ENCODE results near the gene TRIM32.

The TRIM32 gene

DNA sequence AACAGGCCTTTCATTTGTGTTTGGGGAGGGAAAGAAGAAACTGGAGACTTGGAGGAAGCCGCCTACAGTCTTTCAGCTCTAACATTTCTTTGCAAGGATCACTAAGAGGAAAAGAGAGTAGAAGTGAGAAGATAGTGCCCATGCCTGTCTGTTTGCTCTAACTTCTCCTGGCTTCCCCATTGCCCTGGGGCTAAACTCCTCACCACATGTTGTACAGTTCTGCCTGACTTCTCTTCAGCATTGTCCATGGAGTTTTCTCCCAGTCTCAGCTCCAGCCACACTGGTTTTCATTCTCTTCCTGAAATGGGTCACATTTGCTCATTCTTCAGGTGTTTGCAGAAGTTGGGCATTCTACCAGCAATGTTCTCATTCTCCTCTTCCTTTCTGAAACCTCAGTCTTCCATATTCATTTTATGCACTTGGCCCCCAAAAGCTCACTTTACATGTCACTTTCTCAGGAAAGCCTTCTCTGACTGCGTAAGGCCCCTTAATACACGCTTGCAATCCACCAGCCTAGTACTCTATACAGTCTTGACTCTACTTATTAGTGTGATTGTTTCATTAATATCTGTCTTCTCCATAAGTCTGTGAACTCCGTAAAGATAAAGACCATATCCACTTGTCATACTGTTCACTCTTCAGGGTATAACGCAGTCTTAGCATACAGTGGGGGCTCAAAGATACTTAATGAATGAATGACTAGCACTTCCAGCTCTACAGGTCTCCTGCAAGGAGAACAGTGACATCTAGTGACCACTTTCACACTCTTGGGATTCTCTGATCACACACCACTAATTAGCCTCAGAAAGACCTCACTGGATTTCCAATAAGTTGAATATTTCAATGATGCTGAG is 40.2 kb upstream of the TRIM32 start:
- no peak overlapping the region for H3K4me3 ChIP-seq (ENCODE audit: low read depth, low read length)
- TF ChIP-seq, protein P1, sequence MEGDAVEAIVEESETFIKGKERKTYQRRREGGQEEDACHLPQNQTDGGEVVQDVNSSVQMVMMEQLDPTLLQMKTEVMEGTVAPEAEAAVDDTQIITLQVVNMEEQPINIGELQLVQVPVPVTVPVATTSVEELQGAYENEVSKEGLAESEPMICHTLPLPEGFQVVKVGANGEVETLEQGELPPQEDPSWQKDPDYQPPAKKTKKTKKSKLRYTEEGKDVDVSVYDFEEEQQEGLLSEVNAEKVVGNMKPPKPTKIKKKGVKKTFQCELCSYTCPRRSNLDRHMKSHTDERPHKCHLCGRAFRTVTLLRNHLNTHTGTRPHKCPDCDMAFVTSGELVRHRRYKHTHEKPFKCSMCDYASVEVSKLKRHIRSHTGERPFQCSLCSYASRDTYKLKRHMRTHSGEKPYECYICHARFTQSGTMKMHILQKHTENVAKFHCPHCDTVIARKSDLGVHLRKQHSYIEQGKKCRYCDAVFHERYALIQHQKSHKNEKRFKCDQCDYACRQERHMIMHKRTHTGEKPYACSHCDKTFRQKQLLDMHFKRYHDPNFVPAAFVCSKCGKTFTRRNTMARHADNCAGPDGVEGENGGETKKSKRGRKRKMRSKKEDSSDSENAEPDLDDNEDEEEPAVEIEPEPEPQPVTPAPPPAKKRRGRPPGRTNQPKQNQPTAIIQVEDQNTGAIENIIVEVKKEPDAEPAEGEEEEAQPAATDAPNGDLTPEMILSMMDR (IDR thresholded peaks at IDR 0.05; ENCODE audit: low read depth, low read length, missing control alignments): peak; percentile 77
- DNase-seq (ENCODE audit: low read depth): peak; percentile 39
- in situ Hi-C loops (cut with HindIII; ENCODE audit: low sequenced_read_pairs): no loop called here

- in situ Hi-C loops (cut with HindIII; ENCODE audit: low sequenced_read_pairs): no loop called here
- TF ChIP-seq, protein P1 (IDR thresholded peaks at IDR 0.05; ENCODE audit: low read depth, low read length, missing control alignments): no peak
- no peak for DNase-seq (ENCODE audit: low read depth)
- no peak overlapping the region for H3K4me3 ChIP-seq (ENCODE audit: low read depth, low read length)
Observed at GRCh38 chr9:116647515-116647809, 39.6 kb upstream of the TRIM32 start.

GRCh38 chr9:116653348-116654058 is 33.6 kb upstream of the TRIM32 start:
- H3K4me3 ChIP-seq (ENCODE audit: low read depth, low read length): no peak overlapping the region
- DNase-seq (ENCODE audit: low read depth): no peak
- in situ Hi-C loops (cut with HindIII; ENCODE audit: low sequenced_read_pairs): loop anchor here (25.0 kb wide), 1 partner anchor 1066 kb away; no protein-coding TSS in a partner anchor
- TF ChIP-seq, protein P1 (IDR thresholded peaks at IDR 0.05; ENCODE audit: low read depth, low read length, missing control alignments): no peak

DNA sequence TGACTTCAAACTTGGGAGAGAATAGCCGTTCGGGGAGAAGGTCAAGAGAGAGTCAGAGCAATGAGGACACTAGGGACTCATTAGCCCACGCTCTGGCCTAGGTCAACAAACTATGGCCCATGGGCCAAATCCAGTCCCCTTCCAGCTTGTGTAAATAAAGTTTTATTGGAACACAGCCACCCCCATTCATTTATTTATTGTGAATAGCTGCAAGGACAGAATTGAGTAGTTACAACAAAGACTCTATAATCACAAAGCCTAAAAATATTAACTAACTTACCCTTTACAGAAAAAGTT is 33.1 kb upstream of the TRIM32 start:
- in situ Hi-C loops (cut with HindIII; ENCODE audit: low sequenced_read_pairs): loop anchor here (25.0 kb wide), 1 partner anchor 1067 kb away; no protein-coding TSS in a partner anchor

DNA sequence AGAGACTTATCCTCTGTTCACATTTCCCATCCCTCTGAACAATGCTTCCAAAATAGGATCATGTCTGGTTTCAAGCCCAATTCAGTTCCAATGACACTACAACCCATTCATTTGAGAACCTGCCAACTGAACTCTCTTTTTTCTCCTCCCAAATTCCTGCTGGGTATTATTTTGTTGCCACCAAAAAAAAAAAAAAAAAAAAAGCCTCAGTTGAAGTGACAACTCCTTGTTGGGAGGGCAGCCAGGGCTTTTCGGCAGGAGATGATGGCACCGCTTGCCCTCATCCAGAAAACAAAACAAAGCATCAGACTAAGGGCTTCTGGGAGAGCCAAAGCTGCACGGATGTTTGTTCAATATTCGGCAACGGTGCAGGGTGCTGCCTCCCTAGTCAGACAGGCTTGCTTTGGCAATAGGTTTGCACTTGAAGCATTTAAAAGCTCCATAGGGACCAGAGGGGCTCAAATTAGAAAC is 30.6 kb upstream of the TRIM32 start:
- in situ Hi-C loops (cut with HindIII; ENCODE audit: low sequenced_read_pairs): loop anchor here (25.0 kb wide), 1 partner anchor 1069 kb away; no protein-coding TSS in a partner anchor
- DNase-seq (ENCODE audit: low read depth): no peak
- H3K4me3 ChIP-seq (ENCODE audit: low read depth, low read length): no peak overlapping the region
- TF ChIP-seq, protein P1 (IDR thresholded peaks at IDR 0.05; ENCODE audit: low read depth, low read length, missing control alignments): no peak

More for the DNA sequence above, 33.1 kb upstream of the TRIM32 start:
- TF ChIP-seq, protein P1 (IDR thresholded peaks at IDR 0.05; ENCODE audit: low read depth, low read length, missing control alignments): no peak
- H3K4me3 ChIP-seq (ENCODE audit: low read depth, low read length): no peak overlapping the region
- no peak for DNase-seq (ENCODE audit: low read depth)

DNA sequence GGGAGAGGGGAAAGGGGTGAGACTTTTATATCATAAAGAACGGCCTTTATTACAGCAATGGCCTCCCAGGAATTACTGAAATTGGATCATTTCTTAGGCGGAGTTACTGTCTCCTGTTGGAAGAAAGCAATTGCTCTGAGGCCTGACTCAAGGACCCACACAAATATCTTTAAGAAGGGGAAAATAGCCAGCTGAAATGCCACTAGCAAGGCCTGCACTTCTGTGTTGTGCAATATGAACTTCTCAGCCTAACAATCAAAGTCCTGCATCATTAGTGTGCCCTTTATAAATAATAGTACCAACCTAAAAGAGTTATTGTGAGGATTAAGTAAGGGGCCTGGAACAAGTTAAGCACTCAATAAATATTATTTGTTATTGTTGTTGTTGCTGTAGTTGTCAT is 30.1 kb upstream of the TRIM32 start:
- no peak overlapping the region for H3K4me3 ChIP-seq (ENCODE audit: low read depth, low read length)
- TF ChIP-seq, protein P1 (IDR thresholded peaks at IDR 0.05; ENCODE audit: low read depth, low read length, missing control alignments): no peak
- in situ Hi-C loops (cut with HindIII; ENCODE audit: low sequenced_read_pairs): loop anchor here (25.0 kb wide), 1 partner anchor 1070 kb away; no protein-coding TSS in a partner anchor
- no peak for DNase-seq (ENCODE audit: low read depth)

Data from astrocyte of the cerebellum (primary cell).